NCI-H1417 treated with DMSO at 0.1 percent for 48 hours (cell line): ENCODE measurements around the gene KRTAP12-4.
"Not testable (repeated sequence)": the region's sequence is repeated elsewhere in the genome, so short reads cannot be mapped to it uniquely, and the experiment has no call there.

Experiments
- DNase-seq: peaks from one replicate; lab custom pipeline; 2025; lab: John Stamatoyannopoulos, UW

The KRTAP12-4 gene

GRCh38 chr21:44654576-44655175, at the start of gene KRTAP12-4:
KRTAP12-4 (minus strand) TSS chr21:44654659; CDS start chr21:44654614, 45 bp downstream.
- no peak for DNase-seq

DNA sequence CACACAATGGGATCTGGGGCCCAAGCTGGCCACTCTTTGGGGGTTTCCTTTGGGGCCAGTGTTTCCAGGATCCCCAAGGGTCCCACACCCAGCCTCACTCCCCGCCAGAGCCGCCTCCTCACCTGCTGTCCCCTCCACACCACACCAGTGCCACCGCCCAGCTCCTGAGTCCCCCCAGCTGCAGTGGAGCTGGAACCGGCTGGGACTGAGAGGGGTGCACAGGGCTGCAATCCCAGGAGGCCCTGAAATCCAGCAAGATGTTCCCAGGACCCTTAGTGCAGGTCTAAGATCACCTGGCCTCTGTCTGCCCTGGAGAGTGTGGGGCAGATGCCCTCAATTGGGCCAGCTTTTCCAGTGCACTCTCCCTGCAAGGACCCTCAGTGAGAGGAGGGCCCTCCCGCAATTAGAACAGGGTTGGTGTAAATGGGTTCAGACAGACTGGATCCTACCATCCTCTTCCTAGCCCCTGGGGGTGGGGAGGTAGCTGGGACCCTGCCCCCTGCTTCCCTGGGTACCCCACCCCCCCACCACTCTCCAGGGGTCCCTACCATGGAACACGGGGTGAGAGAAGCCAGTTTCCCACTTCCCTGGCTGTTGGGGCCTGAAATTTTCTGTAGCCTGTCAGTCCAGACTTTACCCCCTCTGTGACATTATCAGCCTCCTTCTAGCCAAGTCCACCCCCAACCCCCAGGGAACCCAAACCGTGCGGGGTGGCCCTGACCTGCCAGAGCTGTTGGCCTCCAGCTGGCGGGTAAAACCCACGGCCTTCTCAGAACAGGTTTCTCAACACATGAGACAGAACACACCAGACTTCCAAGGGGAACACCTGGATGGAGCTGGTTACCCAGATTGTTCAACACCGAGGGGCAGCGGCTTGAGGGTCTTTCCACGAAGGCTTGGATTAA, 49.5 kb upstream of the KRTAP12-4 start:
- no peak for DNase-seq

GRCh38 chr21:44702973-44703730, 48.7 kb upstream of the KRTAP12-4 start:
- DNase-seq: peak; percentile 90

GRCh38 chr21:44702111-44702972, 47.9 kb upstream of the KRTAP12-4 start:
- no peak for DNase-seq

DNA sequence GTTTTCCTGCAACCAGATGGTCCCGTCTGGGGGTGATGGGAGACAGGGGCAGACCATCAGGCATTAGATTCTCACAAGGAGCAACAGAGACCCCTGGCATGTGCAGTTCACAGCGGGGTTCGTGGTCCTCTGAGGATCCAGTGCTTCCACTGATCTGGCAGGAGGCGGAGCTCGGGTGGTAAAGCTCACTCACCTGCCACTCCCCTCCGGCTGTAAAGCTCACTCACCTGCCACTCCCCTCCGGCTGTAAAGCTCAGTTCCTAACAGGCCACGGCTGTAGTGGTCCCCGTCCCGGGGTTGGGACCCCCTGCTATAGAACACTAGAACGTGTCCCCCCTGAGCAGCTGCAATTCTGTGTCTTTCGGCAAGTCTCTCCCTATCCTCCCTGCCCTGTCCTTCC, 47.1 kb upstream of the KRTAP12-4 start:
- DNase-seq: no peak

- DNase-seq: no peak
Measured at GRCh38 chr21:44701023-44701400, 46.6 kb upstream of the KRTAP12-4 start.

DNA sequence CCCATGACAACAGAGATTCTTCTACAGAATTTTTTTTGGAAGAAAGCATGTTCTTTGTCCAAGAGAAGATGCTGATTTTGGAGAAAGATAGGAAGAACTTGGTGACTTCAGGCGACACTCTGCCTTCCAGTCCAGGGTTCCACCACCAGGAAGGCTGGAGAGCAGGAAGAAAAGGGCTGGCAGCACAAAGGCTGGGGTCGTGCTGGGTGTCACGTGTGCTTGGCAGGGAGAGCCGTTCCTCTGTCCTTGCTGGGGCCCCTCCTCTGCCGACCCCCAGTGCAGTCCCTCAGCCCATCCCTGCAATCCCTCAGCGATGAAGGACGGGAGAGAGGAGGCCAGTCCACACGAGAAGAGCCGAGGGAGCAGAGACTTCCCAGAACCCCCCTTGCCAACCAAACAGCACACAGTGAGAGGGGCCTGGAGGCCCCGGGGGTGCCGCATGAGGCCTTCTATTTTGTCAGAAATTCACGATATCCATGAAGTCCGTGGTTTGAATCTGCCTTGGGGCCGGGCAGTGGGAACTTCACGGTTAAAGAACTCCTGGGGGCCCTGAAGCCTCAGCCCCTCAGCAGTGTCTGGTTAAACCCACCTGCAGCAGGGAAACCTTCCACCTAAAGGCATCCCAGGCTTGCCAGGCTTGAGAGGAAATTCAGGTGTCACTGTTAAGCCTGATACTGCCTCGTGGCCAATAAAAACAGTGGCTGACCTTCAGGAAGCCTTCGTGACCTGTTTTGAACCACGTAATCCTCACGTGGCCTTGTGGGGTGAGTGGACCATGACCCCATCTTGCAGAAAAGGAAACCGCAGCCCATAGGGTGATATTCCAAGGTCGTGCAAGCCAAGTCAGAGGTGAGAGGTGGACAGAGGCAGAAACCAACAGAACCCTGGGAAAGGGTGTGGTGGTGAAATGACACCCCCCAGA, 45.9 kb upstream of the KRTAP12-4 start:
- DNase-seq: no peak

DNA sequence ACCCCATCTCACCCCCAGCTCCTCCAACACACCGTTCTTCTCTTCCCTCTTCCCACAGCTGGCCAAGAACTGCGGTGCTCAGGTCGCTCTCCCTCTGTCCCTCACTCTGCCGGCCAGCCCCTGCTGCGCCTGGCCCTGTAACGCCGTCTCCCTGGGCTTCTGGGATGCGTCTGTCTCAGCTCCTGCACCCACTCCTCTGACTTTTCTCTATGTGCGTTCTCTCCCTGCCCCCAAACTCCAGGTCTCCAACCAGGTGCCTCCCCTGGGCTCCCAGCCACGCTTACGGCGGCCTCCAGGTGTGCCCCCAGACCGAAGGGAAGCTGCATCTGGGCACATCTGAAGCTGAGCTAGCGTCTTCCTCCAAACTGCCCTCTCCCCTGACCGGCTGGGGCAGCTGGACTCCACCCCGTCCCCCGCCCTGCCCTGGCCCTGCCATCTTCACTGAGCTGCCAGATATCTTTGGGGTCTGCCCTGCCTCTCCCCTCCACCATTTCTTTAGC, 45.1 kb upstream of the KRTAP12-4 start:
- no peak for DNase-seq

GRCh38 chr21:44697811-44698734, 43.6 kb upstream of the KRTAP12-4 start:
- no peak for DNase-seq

DNA sequence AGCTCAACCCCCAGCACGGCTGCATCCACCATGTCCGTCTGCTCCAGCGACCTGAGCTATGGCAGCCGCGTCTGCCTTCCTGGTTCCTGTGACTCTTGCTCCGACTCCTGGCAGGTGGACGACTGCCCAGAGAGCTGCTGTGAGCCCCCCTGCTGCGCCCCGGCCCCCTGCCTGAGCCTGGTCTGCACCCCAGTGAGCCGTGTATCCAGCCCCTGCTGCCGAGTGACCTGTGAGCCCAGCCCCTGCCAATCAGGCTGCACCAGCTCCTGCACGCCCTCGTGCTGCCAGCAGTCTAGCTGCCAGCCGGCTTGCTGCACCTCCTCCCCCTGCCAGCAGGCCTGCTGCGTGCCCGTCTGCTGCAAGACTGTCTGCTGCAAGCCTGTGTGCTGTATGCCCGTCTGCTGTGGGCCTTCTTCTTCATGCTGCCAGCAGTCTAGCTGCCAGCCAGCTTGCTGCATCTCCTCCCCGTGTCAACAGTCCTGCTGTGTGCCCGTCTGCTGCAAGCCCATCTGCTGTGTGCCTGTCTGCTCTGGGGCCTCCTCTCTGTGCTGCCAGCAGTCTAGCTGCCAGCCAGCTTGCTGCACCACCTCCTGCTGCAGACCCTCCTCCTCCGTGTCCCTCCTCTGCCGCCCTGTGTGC, 42.8 kb upstream of the KRTAP12-4 start, which contains the start of gene KRTAP10-12:
Gene KRTAP10-12, plus strand, starts transcription at position 1 of the 639 bp plus-strand sequence. Its CDS starts 30 bp downstream, at position 31.
- DNase-seq: not testable (repeated sequence)

DNA sequence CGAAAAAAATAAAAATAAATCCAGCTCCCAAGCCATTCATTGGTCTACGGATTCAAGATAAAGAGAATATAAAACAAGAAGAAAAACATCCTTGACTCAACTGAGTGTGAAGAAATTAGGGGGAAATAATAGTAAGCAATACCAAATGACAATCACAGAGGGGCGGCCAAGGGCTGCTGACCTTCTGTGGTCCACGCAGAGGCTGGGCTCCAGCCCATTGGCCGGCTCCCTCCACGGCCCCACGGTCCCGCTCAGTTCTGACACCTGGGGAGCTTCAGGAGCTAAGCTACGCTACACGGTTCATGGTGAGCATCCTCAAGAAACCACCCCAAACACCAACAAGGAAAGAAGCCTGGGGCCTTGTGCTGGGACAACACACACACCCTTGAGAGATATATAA, 42.1 kb upstream of the KRTAP12-4 start:
- no peak for DNase-seq

DNA sequence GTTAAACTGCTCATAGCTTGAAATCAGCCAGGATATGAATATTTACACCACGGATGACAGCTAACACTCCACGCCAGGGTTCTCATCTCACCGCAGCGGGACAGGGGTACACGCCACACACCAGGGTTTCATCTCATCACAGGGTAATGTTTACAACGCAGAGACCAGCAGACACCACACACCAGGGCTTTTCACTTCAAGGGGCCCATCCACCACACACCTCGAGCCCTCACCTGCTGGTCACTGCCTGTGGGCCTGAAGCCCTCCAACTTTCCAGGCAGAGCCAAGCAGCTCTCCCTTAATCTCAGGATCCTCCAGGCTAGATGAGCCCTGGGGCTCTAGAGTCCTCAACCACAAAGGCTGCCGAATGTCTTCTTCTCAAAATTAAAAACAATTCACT, 41.2 kb upstream of the KRTAP12-4 start:
- DNase-seq: no peak

GRCh38 chr21:44695184-44695583, 40.7 kb upstream of the KRTAP12-4 start:
- no peak for DNase-seq

GRCh38 chr21:44694776-44695175, 40.3 kb upstream of the KRTAP12-4 start:
- DNase-seq: no peak

- no peak for DNase-seq
Measured at GRCh38 chr21:44692798-44693512, 38.5 kb upstream of the KRTAP12-4 start.

GRCh38 chr21:44691686-44692085, 37.2 kb upstream of the KRTAP12-4 start:
- no peak for DNase-seq

- not testable (repeated sequence) for DNase-seq
Measured at GRCh38 chr21:44689740-44690139, 35.3 kb upstream of the KRTAP12-4 start.

- DNase-seq: no peak
Measured at GRCh38 chr21:44687671-44688070, 33.2 kb upstream of the KRTAP12-4 start.
